H9 (cell line): Measurements from ENCODE around the gene IER5L. TPM values are rescaled to one million over a fixed set of nuclear protein-coding genes. Genes with fewer than 3 reads are reported as not detected.
A peak's percentile ranks its signal among the peaks of the same experiment; 100 is the strongest.

Experiments
- DNase-seq: peaks from one replicate; pipeline ENCODE4 v3.0.0-alpha.2; 2017
- H2AFZ ChIP-seq: one replicate; pipeline ENCODE4 v1.6.1; 2013; ENCODE audit warnings: mild to moderate bottlenecking, low read length, control low read depth, moderate library complexity
- H2AK5ac ChIP-seq: 2 replicates; pipeline ENCODE4 v1.6.1; 2013; ENCODE audit warnings: low read length, control low read depth, mixed read lengths; ENCODE audit not compliant: insufficient read length
- H2BK120ac ChIP-seq: one replicate; pipeline ENCODE4 v1.6.1; 2013; ENCODE audit warnings: low read depth, mild to moderate bottlenecking, low read length, control low read depth, inconsistent platforms; ENCODE audit not compliant: poor library complexity, severe bottlenecking
- H2BK12ac ChIP-seq: 2 replicates; pipeline ENCODE4 v1.6.1; 2013; ENCODE audit warnings: low read length, control low read depth, mixed read lengths, low read depth; ENCODE audit not compliant: insufficient read length
- H2BK15ac ChIP-seq: 2 replicates; pipeline ENCODE4 v1.6.1; 2013; ENCODE audit warnings: low read depth, low read length, control low read depth
- H2BK20ac ChIP-seq: one replicate; pipeline ENCODE4 v1.6.1; 2013; ENCODE audit warnings: low read depth, mild to moderate bottlenecking, low read length, control low read depth, inconsistent platforms; ENCODE audit not compliant: poor library complexity, severe bottlenecking
- H2BK5ac ChIP-seq: 2 replicates; pipeline ENCODE4 v1.6.1; 2013; ENCODE audit warnings: low read length, control low read depth, mixed read lengths; ENCODE audit not compliant: insufficient read length
- H3K14ac ChIP-seq: 2 replicates; pipeline ENCODE4 v1.6.1; 2013; ENCODE audit warnings: low read length, control low read depth; ENCODE audit not compliant: insufficient read depth
- H3K18ac ChIP-seq: 2 replicates; pipeline ENCODE4 v1.6.1; 2013; ENCODE audit warnings: low read depth, mild to moderate bottlenecking, mixed read lengths, low read length, control low read depth; ENCODE audit not compliant: insufficient read length
- H3K23ac ChIP-seq: 2 replicates; pipeline ENCODE4 v1.6.1; 2013; ENCODE audit warnings: low read length, control low read depth, mixed read lengths, low read depth; ENCODE audit not compliant: insufficient read length
- H3K23me2 ChIP-seq: 2 replicates; pipeline ENCODE4 v1.6.1; 2013; ENCODE audit warnings: low read depth, mild to moderate bottlenecking, mixed read lengths, low read length, control low read depth; ENCODE audit not compliant: insufficient read length, poor library complexity, severe bottlenecking
- H3K27ac ChIP-seq: 2 replicates; pipeline ENCODE4 v1.5.1; 2013; ENCODE audit warnings: low read length, control low read depth, mixed read lengths, low read depth; ENCODE audit not compliant: insufficient read length
- H3K27me3 ChIP-seq: 2 replicates; pipeline ENCODE4 v1.6.1; 2013; ENCODE audit warnings: low read length, control low read depth, inconsistent platforms; ENCODE audit not compliant: insufficient read depth
- H3K4ac ChIP-seq: 2 replicates; pipeline ENCODE4 v1.6.1; 2013; ENCODE audit warnings: low read depth, mild to moderate bottlenecking, control low read depth, inconsistent platforms, low read length, moderate library complexity
- H3K4me1 ChIP-seq: 2 replicates; pipeline ENCODE4 v1.6.1; 2013; ENCODE audit warnings: low read length, control low read depth, inconsistent platforms; ENCODE audit not compliant: insufficient read depth
- H3K4me2 ChIP-seq: 2 replicates; pipeline ENCODE4 v1.6.1; 2013; ENCODE audit warnings: low read length, control low read depth, mixed read lengths; ENCODE audit not compliant: insufficient read length, insufficient read depth
- H3K56ac ChIP-seq: 2 replicates; pipeline ENCODE4 v1.6.1; 2013; ENCODE audit warnings: low read depth, mild to moderate bottlenecking, mixed read lengths, low read length, control low read depth; ENCODE audit not compliant: insufficient read length
- H3K79me1 ChIP-seq: 2 replicates; pipeline ENCODE4 v1.6.1; 2013; ENCODE audit warnings: low read depth, mild to moderate bottlenecking, moderate library complexity, low read length, control low read depth, inconsistent platforms; ENCODE audit not compliant: insufficient read depth, poor library complexity, severe bottlenecking
- H3K79me2 ChIP-seq: 2 replicates; pipeline ENCODE4 v1.6.1; 2013; ENCODE audit warnings: low read length, control low read depth, inconsistent platforms; ENCODE audit not compliant: insufficient read depth
- H3K9ac ChIP-seq: 2 replicates; pipeline ENCODE4 v1.6.1; 2013; ENCODE audit warnings: low read length, control low read depth, mixed read lengths; ENCODE audit not compliant: insufficient read length; ENCODE audit errors: extremely low read depth
- H3K9me3 ChIP-seq: one replicate; pipeline ENCODE4 v1.6.1; 2013; ENCODE audit warnings: low read depth, low read length, inconsistent platforms; ENCODE audit not compliant: control insufficient read depth
- H3T11ph ChIP-seq: one replicate; pipeline ENCODE4 v1.6.1; 2013; ENCODE audit warnings: mild to moderate bottlenecking, low read length, control low read depth, inconsistent platforms
- H4K20me1 ChIP-seq: one replicate; pipeline ENCODE4 v1.6.1; 2013; ENCODE audit not compliant: control insufficient read depth, insufficient read length, insufficient read depth
- H4K5ac ChIP-seq: 2 replicates; pipeline ENCODE4 v1.6.1; 2013; ENCODE audit warnings: low read depth, mild to moderate bottlenecking, mixed read lengths, low read length, control low read depth; ENCODE audit not compliant: insufficient read length
- H4K8ac ChIP-seq: replicated peaks from 2 replicates; pipeline ENCODE4 v1.6.1; 2013; ENCODE audit warnings: low read length, control low read depth, mixed read lengths, low read depth; ENCODE audit not compliant: insufficient read length
- H4K91ac ChIP-seq: 2 replicates; pipeline ENCODE4 v1.6.1; 2013; ENCODE audit warnings: low read depth, mild to moderate bottlenecking, moderate library complexity, mixed read lengths, low read length, control low read depth; ENCODE audit not compliant: insufficient read length
- H3K27ac Mint-ChIP-seq, 3 experiments: 2 replicates in 2 of 3; 3 replicates in 1 of 3; pipeline ENCODE4 v1.8.0; 2020 to 2021; ENCODE audit warnings: mixed read lengths in 3 of 3, mild to moderate bottlenecking in 1 of 3, moderate library complexity in 1 of 3
- H3K27me3 Mint-ChIP-seq: 2 replicates; pipeline ENCODE4 v1.8.0; 2021; ENCODE audit warnings: low read depth, mild to moderate bottlenecking, moderate library complexity, mixed read lengths
- H3K36me3 Mint-ChIP-seq, 3 experiments: 2 replicates in 2 of 3; 3 replicates in 1 of 3; pipeline ENCODE4 v1.8.0; 2020 to 2021; ENCODE audit warnings: low read depth in 3 of 3, mixed read lengths in 3 of 3; ENCODE audit not compliant: insufficient read depth in 1 of 3
- H3K4me1 Mint-ChIP-seq, 2 experiments: 2 replicates each; pipeline ENCODE4 v1.8.0; 2020; ENCODE audit warnings: mixed read lengths in 2 of 2
- H3K4me3 Mint-ChIP-seq, 2 experiments: 2 replicates in 1 of 2; 3 replicates in 1 of 2; pipeline ENCODE4 v1.8.0; 2020 to 2021; ENCODE audit warnings: mild to moderate bottlenecking in 2 of 2, mixed read lengths in 2 of 2, moderate library complexity in 1 of 2
- H3K9me3 Mint-ChIP-seq, 2 experiments: 2 replicates in 1 of 2; 3 replicates in 1 of 2; pipeline ENCODE4 v1.8.0; 2020; ENCODE audit warnings: mild to moderate bottlenecking in 2 of 2, mixed read lengths in 2 of 2, moderate library complexity in 1 of 2
- CTCF ChIP-seq: fragments of 200-600 bp; sonication (generic); conservative IDR thresholded peaks from 3 replicates; pipeline ENCODE4 v1.8.0; 2021; ENCODE audit warnings: antibody characterized with exemption, mild to moderate bottlenecking
- WGBS: extraction: QIAGEN DNeasy Blood & Tissue Kit; methylation state at CpG from one replicate; pipeline ENCODE4 v1.1.7; 2013; ENCODE audit warnings: missing lambda C conversion rate, low lambda C conversion rate, mixed read lengths; ENCODE audit not compliant: insufficient read length; ENCODE audit errors: extremely low coverage; 5-methylcytosine and 5-hydroxymethylcytosine counted together
- total RNA-seq: library from RNA; stranded (reverse); gene quantifications from 2 replicates; pipeline ENCODE4 v1.2.1, GENCODE V29; 2021

Gene IER5L
- total RNA-seq, 1 experiment from 2014 or later = 1.0 TPM

DNA sequence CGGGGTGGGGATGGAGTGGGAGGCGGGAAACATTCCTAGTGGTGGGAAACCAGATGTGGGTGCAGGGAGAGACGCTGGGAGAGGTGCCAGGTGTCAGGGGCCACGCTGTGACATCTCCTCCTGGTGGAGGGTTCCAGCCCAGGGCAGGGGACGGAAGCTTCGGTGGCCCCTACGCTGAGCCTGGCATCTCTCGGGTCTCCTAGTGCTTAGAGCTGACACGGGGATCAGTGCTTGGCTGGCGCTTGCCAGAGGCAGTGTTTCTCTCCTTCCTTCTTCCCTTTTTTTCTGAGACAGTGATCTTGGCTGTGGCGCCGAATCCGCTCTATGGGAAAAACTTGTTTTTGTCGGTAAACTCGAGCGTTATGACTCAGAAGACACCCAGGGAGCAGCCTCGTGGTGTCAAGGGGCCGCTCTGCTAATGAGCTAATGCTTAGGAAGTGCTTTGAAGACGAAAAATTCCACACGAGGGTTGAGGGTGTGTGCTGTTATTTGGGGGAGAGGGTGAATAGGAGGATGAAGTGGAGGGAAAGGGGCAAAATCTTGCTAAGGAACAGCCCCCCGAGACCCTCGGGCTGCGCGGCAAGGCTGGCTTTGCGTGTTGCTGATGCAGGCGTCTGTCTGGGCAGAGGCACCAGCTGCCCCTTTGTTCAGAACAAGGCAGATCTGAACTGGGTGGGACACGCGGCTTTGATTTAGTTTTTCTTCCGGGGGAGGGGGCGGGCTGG is 20.4 kb upstream of the IER5L start:
- H3T11ph ChIP-seq = no peak overlapping the region
- Mint-ChIP-seq H3K4me3 (no peak overlapping the region), H3K4me1 (peaks cover 16 to 28% of the 10 kb centered on the region in 2 experiments), H3K27ac (no peak overlapping the region), H3K36me3 (no peaks in the 10 kb centered on the region), H3K9me3 (no peaks in the 10 kb centered on the region), H3K27me3 (peaks cover 70% of the 10 kb centered on the region)
- DNase-seq = no peak
- H3K79me1 ChIP-seq = no peaks in the 10 kb centered on the region
- no CpG with 5 or more reads among the region's 30 CpGs for WGBS
- no peaks in the 10 kb centered on the region; the same call in 1 of the 2 replicates for H3K4me1 ChIP-seq
- no peak overlapping the region for H2BK20ac ChIP-seq
- H3K79me2 ChIP-seq = no peaks in the 10 kb centered on the region
- no peak overlapping the region for H3K56ac ChIP-seq
- H3K27me3 ChIP-seq = no peaks in the 10 kb centered on the region; the same call in 1 of the 2 replicates
- no peak for TF ChIP-seq CTCF
- H3K23me2 ChIP-seq = no peaks in the 10 kb centered on the region
- no peak overlapping the region for H3K9ac ChIP-seq
- H2AK5ac ChIP-seq = no peak overlapping the region
- no peak overlapping the region for H3K18ac ChIP-seq
- H3K4ac ChIP-seq = no peak overlapping the region
- no peak overlapping the region for H2AFZ ChIP-seq
- no peak overlapping the region for H2BK12ac ChIP-seq
- no peak overlapping the region for H3K23ac ChIP-seq
- no peak overlapping the region for H2BK15ac ChIP-seq
- H4K91ac ChIP-seq = no peak overlapping the region
- H2BK120ac ChIP-seq = no peak overlapping the region
- H3K14ac ChIP-seq = 0 out of 2 replicates have a peak overlapping the region, but pooled peaks have one; percentile 25
- no peak overlapping the region for H2BK5ac ChIP-seq
- no peaks in the 10 kb centered on the region for H4K20me1 ChIP-seq
- no peaks in the 10 kb centered on the region for H3K9me3 ChIP-seq
- H4K8ac ChIP-seq = no peak overlapping the region
- no peak overlapping the region for H3K27ac ChIP-seq
- H3K4me2 ChIP-seq = peak overlapping the region; percentile 21
- no peak overlapping the region for H4K5ac ChIP-seq
